SK-N-SH (cell line): ENCODE results near the gene ZNF429.

ENCODE experiments used
- CTCF ChIP-seq: fragments of 200-600 bp; sonication (generic); IDR thresholded peaks from 2 replicates; pipeline ENCODE4 v1.6.1; 2017; ENCODE audit warnings: antibody characterized with exemption, mild to moderate bottlenecking, moderate library complexity
- FOXM1 ChIP-seq: IDR thresholded peaks from 2 replicates; pipeline ENCODE4 v1.4.0; 2012; ENCODE audit warnings: low read depth, mild to moderate bottlenecking
- POLR2AphosphoS5 ChIP-seq: IDR thresholded peaks from 2 replicates; pipeline ENCODE4 v1.6.1; 2012; ENCODE audit warnings: low read depth, low read length
- TF ChIP-seq, protein P1 (sequence below): IDR thresholded peaks from 2 replicates; pipeline ENCODE4 v1.6.1; 2012; ENCODE audit warnings: mild to moderate bottlenecking, low read depth, low read length, moderate library complexity

DNA sequence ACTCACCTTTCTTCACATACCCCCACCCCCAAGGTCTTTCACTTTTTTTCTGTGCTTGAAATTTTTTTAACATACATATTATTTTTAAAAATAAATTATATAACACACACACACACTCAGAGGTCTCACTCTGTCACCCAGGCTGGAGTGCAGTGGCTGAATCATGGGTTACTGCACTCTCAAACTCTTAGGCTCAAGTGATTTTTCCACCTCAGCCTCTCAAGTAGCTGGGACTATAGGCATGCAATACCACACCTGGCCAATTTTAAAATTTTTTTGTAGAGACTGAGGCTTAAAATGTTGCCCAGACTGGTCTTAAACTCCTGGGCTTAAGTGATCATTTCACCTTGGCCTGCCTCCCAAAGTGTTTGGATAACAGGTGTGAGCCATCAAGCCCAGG is 32.9 kb upstream of the ZNF429 start:
- no peak for TF ChIP-seq CTCF
- TF ChIP-seq, protein P1, sequence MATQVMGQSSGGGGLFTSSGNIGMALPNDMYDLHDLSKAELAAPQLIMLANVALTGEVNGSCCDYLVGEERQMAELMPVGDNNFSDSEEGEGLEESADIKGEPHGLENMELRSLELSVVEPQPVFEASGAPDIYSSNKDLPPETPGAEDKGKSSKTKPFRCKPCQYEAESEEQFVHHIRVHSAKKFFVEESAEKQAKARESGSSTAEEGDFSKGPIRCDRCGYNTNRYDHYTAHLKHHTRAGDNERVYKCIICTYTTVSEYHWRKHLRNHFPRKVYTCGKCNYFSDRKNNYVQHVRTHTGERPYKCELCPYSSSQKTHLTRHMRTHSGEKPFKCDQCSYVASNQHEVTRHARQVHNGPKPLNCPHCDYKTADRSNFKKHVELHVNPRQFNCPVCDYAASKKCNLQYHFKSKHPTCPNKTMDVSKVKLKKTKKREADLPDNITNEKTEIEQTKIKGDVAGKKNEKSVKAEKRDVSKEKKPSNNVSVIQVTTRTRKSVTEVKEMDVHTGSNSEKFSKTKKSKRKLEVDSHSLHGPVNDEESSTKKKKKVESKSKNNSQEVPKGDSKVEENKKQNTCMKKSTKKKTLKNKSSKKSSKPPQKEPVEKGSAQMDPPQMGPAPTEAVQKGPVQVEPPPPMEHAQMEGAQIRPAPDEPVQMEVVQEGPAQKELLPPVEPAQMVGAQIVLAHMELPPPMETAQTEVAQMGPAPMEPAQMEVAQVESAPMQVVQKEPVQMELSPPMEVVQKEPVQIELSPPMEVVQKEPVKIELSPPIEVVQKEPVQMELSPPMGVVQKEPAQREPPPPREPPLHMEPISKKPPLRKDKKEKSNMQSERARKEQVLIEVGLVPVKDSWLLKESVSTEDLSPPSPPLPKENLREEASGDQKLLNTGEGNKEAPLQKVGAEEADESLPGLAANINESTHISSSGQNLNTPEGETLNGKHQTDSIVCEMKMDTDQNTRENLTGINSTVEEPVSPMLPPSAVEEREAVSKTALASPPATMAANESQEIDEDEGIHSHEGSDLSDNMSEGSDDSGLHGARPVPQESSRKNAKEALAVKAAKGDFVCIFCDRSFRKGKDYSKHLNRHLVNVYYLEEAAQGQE = no peak
- TF ChIP-seq FOXM1 = no peak
- TF ChIP-seq POLR2AphosphoS5 = no peak
